ENCODE measurements around the gene SERPINA4.

SERPINA4 gene

GRCh38 chr14:94542811-94543440, 18.3 kb upstream of the SERPINA4 start:
- DNase-seq = no peak

GRCh38 chr14:94543449-94544124, 17.7 kb upstream of the SERPINA4 start:
- DNase-seq = no peak

GRCh38 chr14:94544726-94545125, 16.5 kb upstream of the SERPINA4 start:
- DNase-seq = no peak

- no peak for DNase-seq
Measured at GRCh38 chr14:94545131-94545841, 16.0 kb upstream of the SERPINA4 start.

GRCh38 chr14:94547151-94547680, 14.0 kb upstream of the SERPINA4 start:
- no peak for DNase-seq

- DNase-seq = no peak
Measured at GRCh38 chr14:94547726-94548125, 13.5 kb upstream of the SERPINA4 start.

GRCh38 chr14:94548131-94548998, 12.9 kb upstream of the SERPINA4 start:
- no peak for DNase-seq

- peak; percentile 57 for DNase-seq
Measured at GRCh38 chr14:94548999-94549985, 11.9 kb upstream of the SERPINA4 start.

GRCh38 chr14:94550041-94550440, 11.2 kb upstream of the SERPINA4 start:
- no peak for DNase-seq

- no peak for DNase-seq
Measured at GRCh38 chr14:94555991-94556390, 5.3 kb upstream of the SERPINA4 start.

- DNase-seq = no peak
Measured at GRCh38 chr14:94557327-94557726, 3.9 kb upstream of the SERPINA4 start.

GRCh38 chr14:94558842-94559241, 2.4 kb upstream of the SERPINA4 start:
- no peak for DNase-seq

- no peak for DNase-seq
Measured at GRCh38 chr14:94559638-94560290, 1.5 kb upstream of the SERPINA4 start.

GRCh38 chr14:94560291-94560665, 964 bp upstream of the SERPINA4 start:
- DNase-seq = no peak

- DNase-seq = no peak
Measured at GRCh38 chr14:94561656-94562010, 391 bp downstream of the SERPINA4 start.

GRCh38 chr14:94562022-94562421, 780 bp downstream of the SERPINA4 start:
- DNase-seq = no peak

- no peak for DNase-seq
Measured at GRCh38 chr14:94562941-94563883, 2.0 kb downstream of the SERPINA4 start.

GRCh38 chr14:94564381-94564780, 3.1 kb downstream of the SERPINA4 start:
- no peak for DNase-seq

GRCh38 chr14:94568186-94568585, 6.9 kb downstream of the SERPINA4 start:
- DNase-seq = no peak

Data from activated CD4-positive, alpha-beta T cell treated with anti-CD3 and anti-CD28 coated beads, Interleukin-10, Interleukin-2, amounts not matched to agents 100 ng/mL and 50 ng/mL, durations not matched to agents 16 hours and 8 hours (primary cell).